Umbilical cord (tissue), 2 donors: ENCODE results near the gene CELF4. TPM values are rescaled to one million over a fixed set of nuclear protein-coding genes. Genes with fewer than 3 reads are reported as not detected.
A peak's percentile ranks its signal among the peaks of the same experiment; 100 is the strongest.

ENCODE experiments used
- DNase-seq: peaks from one replicate; pipeline ENCODE4 v3.0.0-alpha.2; 2015; ENCODE audit warnings: low spot score
- total RNA-seq: library from RNA; depleted of rRNA; stranded (reverse); fragments of >200 nt; gene quantifications from one replicate; pipeline ENCODE4 v1.2.3, GENCODE V29; 2014; ENCODE audit warnings: low replicate concordance; ENCODE audit not compliant: insufficient read depth

The CELF4 gene
- total RNA-seq, 1 donor from 2014 or later: 5.3 TPM

DNA sequence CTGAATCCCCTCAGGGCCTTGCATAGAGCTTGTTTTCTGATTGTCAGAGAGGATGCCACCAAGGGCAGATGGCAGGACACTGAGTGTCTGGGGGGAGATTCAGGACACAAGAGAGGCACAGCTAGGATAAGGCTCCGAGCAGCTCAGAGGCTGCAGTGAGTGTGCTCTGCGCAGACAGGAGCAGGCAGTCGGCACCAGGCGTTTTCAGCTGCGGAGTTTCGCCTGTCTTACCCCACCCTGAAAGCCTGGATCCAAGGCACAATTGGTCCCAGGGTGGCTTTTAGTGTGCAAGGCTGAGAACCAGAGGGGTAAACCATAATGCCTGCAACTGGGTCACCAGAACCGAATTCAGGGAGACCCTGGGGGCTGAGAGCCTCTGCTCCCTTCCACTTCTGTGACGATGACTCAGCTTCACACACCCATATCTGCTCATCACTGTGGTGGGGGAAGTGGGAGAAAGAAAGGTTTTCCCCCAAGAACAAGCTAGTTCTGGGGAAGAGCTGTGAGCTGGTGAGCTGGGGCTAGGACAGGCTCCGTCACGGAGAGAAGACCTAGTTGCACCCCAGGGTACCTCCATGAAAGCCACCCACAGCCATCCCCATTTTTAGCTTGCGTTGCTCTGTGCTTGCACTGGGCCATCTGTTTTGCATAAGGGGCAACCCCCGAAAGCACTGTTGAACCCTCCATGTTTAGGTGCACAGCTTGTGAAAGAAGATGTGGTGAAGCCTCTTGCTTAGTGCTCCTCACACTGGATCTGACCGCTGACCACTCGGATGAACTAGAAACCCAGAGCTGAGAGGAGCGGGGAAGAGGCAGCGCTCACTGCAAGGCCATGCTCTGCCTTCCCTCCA is 173.7 kb downstream of the CELF4 start:
- DNase-seq: no peak

GRCh38 chr18:37391156-37391555 is 174.4 kb downstream of the CELF4 start:
- DNase-seq: no peak

DNA sequence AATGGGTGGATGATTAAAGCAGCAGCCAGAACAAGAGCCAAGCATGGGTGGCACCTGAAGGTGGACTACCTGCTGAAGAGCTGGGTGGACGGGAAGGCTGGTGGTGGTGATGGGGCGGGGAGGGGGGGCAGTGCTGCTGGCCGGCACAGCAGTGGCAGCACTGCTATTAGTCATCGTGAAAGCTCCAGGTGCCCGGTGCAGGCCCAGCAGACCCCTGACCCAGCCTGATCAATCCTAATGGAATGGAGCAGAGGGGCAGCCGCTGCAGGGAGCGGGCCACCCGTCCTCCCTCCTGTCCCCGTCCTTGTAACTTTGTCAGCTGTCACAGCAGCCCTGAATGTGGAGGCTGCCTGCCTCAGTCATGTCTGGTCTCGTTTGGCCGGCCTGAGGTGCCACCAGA is 174.9 kb downstream of the CELF4 start:
- no peak for DNase-seq

- no peak for DNase-seq
Observed at GRCh38 chr18:37389684-37390368, 175.8 kb downstream of the CELF4 start.

- no peak for DNase-seq
Observed at GRCh38 chr18:37389041-37389440, 176.6 kb downstream of the CELF4 start.

DNA sequence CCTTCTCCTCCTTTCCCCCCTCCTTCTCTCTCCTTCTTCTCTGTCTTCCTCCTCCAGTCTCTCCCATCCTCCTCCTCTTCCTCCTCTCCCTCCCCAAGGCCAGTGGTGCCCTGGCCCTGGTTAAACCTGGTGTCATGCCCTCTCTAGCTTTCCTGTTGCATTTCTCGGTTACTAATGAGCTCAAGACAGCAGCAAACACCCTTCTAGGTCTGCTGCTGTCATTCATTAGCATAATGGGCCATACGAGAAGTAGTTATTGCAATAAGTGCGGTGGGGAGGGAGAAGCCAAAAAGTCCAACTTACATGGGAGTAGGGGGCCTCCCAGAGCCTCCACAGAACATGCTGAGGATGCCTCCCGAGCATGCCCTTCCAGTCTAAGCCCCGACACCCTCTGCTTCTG is 177.2 kb downstream of the CELF4 start:
- no peak for DNase-seq

- no peak for DNase-seq
Observed at GRCh38 chr18:37385846-37386778, 179.5 kb downstream of the CELF4 start.

- DNase-seq: peak; percentile 43
Observed at GRCh38 chr18:37383846-37384595, 181.6 kb downstream of the CELF4 start.

DNA sequence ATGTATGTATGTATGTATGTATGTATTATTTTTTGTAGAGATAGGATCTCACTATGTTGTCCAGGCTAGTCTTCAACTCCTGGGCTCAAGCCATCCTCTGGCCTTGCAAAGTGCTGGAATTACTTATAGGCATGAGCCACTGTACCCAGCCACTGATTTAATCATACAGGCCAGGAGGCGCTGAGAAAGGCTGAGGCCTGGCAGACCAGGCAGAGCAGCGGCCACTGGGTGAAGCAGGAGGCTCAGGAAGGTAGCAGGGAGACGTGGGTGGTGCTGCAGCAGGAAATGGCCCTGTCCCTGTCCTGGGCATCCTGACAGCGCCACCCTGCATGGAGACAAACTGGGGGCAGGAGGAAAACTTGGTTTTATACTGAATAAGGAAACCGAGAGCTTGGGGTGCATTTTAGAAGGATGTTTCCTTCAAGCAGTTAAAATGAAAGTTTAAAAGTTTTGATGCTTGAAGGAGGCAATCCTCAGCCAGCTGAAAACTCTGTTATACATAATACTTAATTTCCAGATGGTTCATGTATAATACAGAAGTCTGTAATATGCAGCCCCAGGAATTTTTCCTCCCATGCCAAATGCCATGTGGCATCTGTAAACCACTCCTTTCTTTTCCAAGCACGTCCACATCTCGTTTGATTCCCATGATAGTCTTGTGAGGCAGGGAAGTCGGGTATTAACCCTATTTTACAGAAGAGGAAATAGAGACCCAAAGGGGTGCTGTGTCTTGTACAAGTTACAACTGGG is 182.4 kb downstream of the CELF4 start:
- peak; percentile 84 for DNase-seq

GRCh38 chr18:37381554-37381953 is 184.0 kb downstream of the CELF4 start:
- no peak for DNase-seq

- DNase-seq: no peak
Observed at GRCh38 chr18:37380546-37381110, 185.0 kb downstream of the CELF4 start.

DNA sequence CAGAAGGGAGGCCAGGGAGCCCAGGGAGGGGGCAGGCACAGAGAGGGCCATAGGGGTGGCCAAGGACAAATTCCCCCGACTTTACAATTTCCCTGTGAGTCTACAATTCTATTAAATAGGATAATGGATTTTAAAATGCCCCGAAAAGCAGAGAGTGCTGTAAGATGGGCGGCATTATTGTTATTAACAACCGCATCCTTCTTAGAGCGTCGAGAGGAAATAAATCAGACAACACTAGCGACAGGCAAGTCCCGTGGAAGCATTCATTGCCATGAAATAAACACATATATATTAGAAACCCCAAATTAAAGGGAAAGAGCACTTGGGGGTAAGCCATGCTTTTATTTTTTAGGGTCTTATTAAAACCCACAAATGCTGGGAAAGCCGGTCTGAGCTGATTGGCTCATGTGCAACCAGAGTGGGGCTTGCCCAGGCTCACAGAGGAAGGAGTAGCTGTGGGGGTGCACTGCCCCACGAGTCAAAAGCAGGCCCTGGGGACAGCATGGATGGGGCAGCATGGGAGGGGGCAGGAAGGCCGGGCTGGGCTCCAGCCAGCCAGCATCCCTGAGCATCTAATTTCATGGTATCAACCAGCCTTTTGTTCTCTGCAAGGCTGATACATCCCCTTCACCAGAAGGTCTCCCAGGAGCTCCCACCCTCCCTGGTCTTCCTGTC is 187.1 kb downstream of the CELF4 start:
- DNase-seq: no peak

GRCh38 chr18:37375181-37375580 is 190.4 kb downstream of the CELF4 start:
- no peak for DNase-seq

GRCh38 chr18:37368110-37368954 is 197.3 kb downstream of the CELF4 start:
- no peak for DNase-seq

DNA sequence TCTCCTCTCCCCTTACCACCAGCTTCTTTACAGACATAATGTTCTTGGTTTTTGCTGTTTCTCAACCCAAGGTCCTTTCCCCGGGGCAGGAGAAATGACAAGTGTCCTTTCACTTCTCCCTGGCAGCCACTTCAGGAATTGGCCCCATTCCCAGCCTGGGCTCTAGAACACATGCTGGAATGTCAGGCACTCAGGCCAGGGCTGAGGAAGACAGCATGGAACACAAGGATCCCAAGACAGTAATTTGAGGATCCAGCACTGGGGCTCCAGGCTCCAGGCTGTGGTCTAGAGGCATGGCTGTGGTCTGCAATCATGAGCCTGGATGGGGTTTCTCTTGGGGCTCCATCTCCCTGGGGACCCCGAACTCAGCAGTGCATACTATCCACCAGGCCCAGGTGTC is 201.4 kb downstream of the CELF4 start:
- DNase-seq: no peak

GRCh38 chr18:37362158-37362890 is 203.3 kb downstream of the CELF4 start:
- DNase-seq: no peak

DNA sequence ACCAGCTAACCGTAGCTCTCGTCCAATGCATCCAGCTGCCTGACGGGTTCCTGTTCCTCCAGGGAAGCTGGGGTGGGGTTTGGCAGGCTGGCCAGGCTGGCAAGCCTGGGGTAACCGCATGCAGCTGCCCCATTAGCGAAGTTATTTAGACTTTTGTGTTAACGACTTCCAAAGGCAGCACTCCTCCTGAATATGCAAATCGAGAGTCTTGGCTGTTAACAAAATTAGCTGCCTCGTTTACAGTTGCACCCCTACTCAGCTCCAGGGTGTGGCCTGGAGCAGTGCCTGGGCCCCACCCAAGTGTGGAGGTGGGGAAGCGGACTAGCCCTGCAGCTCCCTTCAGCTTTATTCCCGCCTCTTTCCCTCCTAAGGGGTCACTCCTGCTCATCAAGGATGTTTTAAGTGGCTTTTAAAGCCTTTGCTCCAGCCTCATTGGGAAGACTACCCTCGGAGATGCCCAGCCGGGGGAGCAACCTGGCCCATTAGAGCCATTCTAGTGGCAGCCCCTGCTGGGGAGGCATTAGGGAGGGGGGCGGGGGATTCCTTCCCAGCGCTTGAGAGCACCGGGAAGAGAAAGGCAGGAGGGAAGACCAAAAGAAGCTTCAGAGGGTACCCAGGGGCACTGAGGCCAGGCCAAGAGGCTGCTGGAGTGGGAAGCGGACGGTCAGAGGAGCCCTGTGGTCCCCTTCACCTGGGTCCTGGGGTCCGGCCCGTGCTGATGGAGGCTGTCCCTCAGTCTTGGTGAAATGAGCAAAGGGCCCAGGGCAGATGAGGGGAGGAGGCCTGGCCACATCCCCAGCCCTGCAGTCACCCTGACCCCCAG is 204.1 kb downstream of the CELF4 start:
- no peak for DNase-seq
